ENCODE data around the gene HES2. TPM values are rescaled to one million over a fixed set of nuclear protein-coding genes. Genes with fewer than 3 reads are reported as not detected.
"Not testable (repeated sequence)": the region's sequence is repeated elsewhere in the genome, so short reads cannot be mapped to it uniquely, and the experiment has no call there.

HES2 gene
- total RNA-seq, 1 donor from 2014 or later: 6.4 TPM

DNA sequence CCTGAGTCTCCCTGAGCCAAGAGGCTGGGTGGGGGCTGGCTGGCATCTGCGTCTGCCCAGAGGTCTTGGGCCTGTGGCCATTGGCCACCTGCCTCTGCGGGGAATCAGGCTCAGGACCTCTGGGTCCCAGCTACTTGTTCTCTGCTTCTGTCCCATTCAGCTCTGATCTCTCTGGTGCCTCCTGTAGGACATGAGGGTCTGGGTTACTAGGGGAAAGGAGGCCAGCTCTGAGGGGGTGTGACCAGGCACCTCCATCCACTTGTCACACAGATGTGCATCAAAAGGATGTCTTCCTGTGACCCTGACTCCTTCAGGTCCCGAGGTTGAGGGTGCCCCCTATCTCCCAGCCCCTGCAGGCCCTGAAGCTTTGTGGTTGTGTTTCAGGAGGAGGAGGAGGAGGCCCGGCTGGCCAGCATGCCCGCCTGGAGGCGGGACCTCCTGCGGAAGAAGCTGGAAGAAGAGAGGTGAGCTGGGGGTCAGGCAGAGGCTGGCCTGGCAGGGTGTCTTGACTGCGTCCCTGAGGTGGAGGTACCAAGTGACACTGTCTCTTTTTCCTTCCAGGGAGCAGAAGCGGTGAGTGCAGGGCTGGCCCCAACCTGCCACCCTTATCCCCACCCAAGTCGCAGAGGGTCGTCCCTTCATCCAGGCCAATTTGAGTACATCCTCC, 37.2 kb upstream of the HES2 start:
- no peak for DNase-seq
- no peak overlapping the region for H3K4me3 ChIP-seq
- H3K36me3 ChIP-seq: peaks cover under 1% of the 10 kb centered on the region
- intact Hi-C loops (cut with DNase I): no loop called here
- H3K4me1 ChIP-seq: no peaks in the 10 kb centered on the region
- no peak for ATAC-seq
- no peak for TF ChIP-seq CTCF (IDR thresholded peaks at IDR 0.05)
- H3K9me3 ChIP-seq: no peaks in the 10 kb centered on the region
- peaks cover 54% of the 10 kb centered on the region for H3K27me3 ChIP-seq (ENCODE audit: low read depth)
- no peak overlapping the region for H3K27ac ChIP-seq

DNA sequence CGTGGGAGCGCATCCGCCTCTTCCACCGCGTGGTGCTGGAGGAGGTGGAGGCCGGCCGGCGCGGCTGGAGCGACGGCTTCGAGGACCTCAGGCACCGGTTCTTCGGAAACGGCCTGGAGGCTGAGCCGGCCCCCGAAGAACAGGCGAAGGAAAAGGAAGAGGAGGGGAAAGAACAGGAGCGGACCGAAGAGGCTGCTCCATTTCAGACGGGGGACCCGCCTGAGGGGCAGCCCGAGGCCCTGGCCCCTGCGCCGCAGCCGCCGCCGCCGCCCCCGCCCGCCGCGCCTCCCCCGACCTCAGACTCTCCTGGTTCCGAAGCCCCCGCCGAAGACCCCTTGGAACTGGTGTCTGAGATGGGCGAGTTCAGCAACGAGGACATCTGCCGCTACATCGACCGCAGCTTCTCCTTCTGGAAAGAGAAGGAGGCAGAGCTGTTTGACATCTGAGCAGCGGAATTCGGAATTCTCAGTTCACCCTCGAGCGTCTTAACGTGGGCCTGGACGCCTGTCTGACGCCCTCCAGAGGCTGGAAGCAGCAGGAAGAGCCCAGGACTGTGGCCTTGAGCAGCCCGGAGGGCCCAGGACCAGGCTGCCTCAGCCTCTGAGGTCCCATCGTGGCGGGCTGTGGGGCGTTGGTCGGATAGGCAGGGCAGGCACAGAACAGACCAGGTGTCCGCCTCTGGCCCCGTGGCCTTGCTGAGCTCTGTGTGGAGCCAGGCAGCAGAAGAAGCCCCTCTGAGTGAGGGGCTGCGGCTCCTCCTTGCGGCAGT, 36.2 kb upstream of the HES2 start:
- intact Hi-C loops (cut with DNase I); H3K9me3 ChIP-seq; H3K36me3 ChIP-seq; ATAC-seq; H3K4me1 ChIP-seq; DNase-seq; H3K4me3 ChIP-seq; H3K27ac ChIP-seq: not testable (repeated sequence)
- peaks cover 56% of the 10 kb centered on the region for H3K27me3 ChIP-seq (ENCODE audit: low read depth)

- TF ChIP-seq CTCF (IDR thresholded peaks at IDR 0.05): no peak
- Histone ChIP-seq H3K4me1 (no peaks in the 10 kb centered on the region), H3K9me3 (no peaks in the 10 kb centered on the region), H3K27ac (no peak overlapping the region), H3K36me3 (no peaks in the 10 kb centered on the region), H3K4me3 (no peak overlapping the region), H3K27me3 (ENCODE audit: low read depth) (peaks cover 53% of the 10 kb centered on the region)
- ATAC-seq (peak in 1 of 2 donors; percentile 21), DNase-seq (no peak)
- intact Hi-C loops (cut with DNase I): no loop called here
Observed at GRCh38 chr1:6454856-6455751, 35.4 kb upstream of the HES2 start.

GRCh38 chr1:6453895-6454855, 34.5 kb upstream of the HES2 start:
- H3K4me3 ChIP-seq; H3K36me3 ChIP-seq; DNase-seq; H3K27ac ChIP-seq; intact Hi-C loops (cut with DNase I); ATAC-seq; H3K4me1 ChIP-seq; H3K9me3 ChIP-seq: not testable (repeated sequence)
- peaks cover 63% of the 10 kb centered on the region for H3K27me3 ChIP-seq (ENCODE audit: low read depth)

GRCh38 chr1:6450943-6451373, 31.2 kb upstream of the HES2 start:
- intact Hi-C loops (cut with DNase I): no loop called here
- H3K36me3 ChIP-seq: no peaks in the 10 kb centered on the region

DNA sequence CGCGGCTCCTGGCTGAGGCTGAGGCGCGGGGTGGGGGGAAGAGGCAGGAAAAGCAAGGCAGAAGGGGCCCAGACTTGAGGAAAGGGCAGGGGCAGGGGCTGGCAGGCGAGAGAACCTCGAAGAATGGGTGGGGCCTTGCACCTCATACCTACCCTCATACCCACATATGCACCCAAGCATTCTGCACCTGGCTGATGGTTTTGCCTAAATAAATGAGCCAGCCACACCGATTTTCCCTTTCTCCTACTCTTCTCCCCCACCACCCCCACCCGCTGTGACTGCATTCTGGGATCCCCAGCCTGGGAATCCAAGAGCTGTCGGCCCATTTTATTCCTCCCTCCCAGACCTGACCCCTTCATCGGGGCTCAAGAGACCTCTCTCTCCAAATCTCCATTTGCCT, 30.8 kb upstream of the HES2 start:
- DNase-seq; ATAC-seq; H3K4me1 ChIP-seq; H3K9me3 ChIP-seq; H3K36me3 ChIP-seq; H3K4me3 ChIP-seq; H3K27ac ChIP-seq; intact Hi-C loops (cut with DNase I): not testable (repeated sequence)
- H3K27me3 ChIP-seq (ENCODE audit: low read depth): peaks cover 79% of the 10 kb centered on the region

More at GRCh38 chr1:6450943-6451373, 31.2 kb upstream of the HES2 start:
- H3K9me3 ChIP-seq: no peaks in the 10 kb centered on the region
- H3K27ac ChIP-seq: no peak overlapping the region
- no peak for DNase-seq
- ATAC-seq: no peak
- no peaks in the 10 kb centered on the region for H3K4me1 ChIP-seq
- H3K4me3 ChIP-seq: no peak overlapping the region
- no peak for TF ChIP-seq CTCF (IDR thresholded peaks at IDR 0.05)
- peaks cover 83% of the 10 kb centered on the region for H3K27me3 ChIP-seq (ENCODE audit: low read depth)
